Activated CD8-positive, alpha-beta memory T cell treated with anti-CD3 and anti-CD28 coated beads for 36 hours (primary cell): ENCODE results near the gene ZNF511. TPM values are rescaled to one million over a fixed set of nuclear protein-coding genes. Genes with fewer than 3 reads are reported as not detected.
"Not testable (repeated sequence)": the region's sequence is repeated elsewhere in the genome, so short reads cannot be mapped to it uniquely, and the experiment has no call there.

Source experiments
- CTCF ChIA-PET: fragments of 350-600 bp; sonication (Branson Sonifier 250); formaldehyde crosslinking; loops from one replicate; lab custom pipeline; 2021; ENCODE audit warnings: antibody characterized with exemption; lab: Charles Lee
- POLR2A ChIA-PET: fragments of 350-600 bp; sonication (Branson Sonifier 250); formaldehyde crosslinking; loops from one replicate; lab custom pipeline; 2021; ENCODE audit warnings: antibody characterized with exemption; lab: Charles Lee
- total RNA-seq, 2 experiments: library from RNA; stranded (reverse); gene quantifications; one replicate each; pipeline ENCODE4 v1.2.3, GENCODE V29; 2021

The ZNF511 gene
- total RNA-seq, 2 experiments from 2014 or later, result 80.8 to 82.5 TPM

- CTCF ChIA-PET, result interaction anchor here (1.0 to 2.2 kb wide), 6 partner anchors 11 to 163 kb away, joined by 3 to 8 read pairs (median 6); no protein-coding TSS in a partner anchor
- POLR2A ChIA-PET, result interaction anchor here (2.2 kb wide), 1 partner anchor 29 kb away, joined by 7 read pairs; no protein-coding TSS in a partner anchor
Observed at GRCh38 chr10:133306941-133307379, 1.8 kb upstream of the ZNF511 start.

GRCh38 chr10:133307776-133308420 lies 816 bp upstream of the ZNF511 start:
- ChIA-PET CTCF (interaction anchor here (0.8 to 2.2 kb wide), 11 partner anchors 10 to 164 kb away, joined by 3 to 8 read pairs (median 3); no protein-coding TSS in a partner anchor), POLR2A (interaction anchor here (0.6 to 2.2 kb wide), 3 partner anchors 30 to 82 kb away, joined by 3 to 7 read pairs (median 4); no protein-coding TSS in a partner anchor)

- ChIA-PET CTCF (interaction anchor here (1.4 kb wide), 1 partner anchor 20 kb away, joined by 7 read pairs; no protein-coding TSS in a partner anchor), POLR2A (no interaction called here)
Observed at GRCh38 chr10:133309100-133309719, 496 bp downstream of the ZNF511 start.

GRCh38 chr10:133309720-133310398 lies 1.1 kb downstream of the ZNF511 start:
- ChIA-PET CTCF (interaction anchor here (1.4 kb wide), 1 partner anchor 20 kb away, joined by 7 read pairs; no protein-coding TSS in a partner anchor), POLR2A (no interaction called here)

GRCh38 chr10:133310399-133310755 lies 1.7 kb downstream of the ZNF511 start:
- CTCF ChIA-PET, result interaction anchor here (1.4 kb wide), 1 partner anchor 19 kb away, joined by 7 read pairs; no protein-coding TSS in a partner anchor
- POLR2A ChIA-PET, result no interaction called here

- ChIA-PET CTCF (no interaction called here), POLR2A (no interaction called here)
Observed at GRCh38 chr10:133310789-133311188, 2.1 kb downstream of the ZNF511 start.

GRCh38 chr10:133311570-133311969 lies 2.9 kb downstream of the ZNF511 start:
- CTCF ChIA-PET, result no interaction called here
- POLR2A ChIA-PET, result no interaction called here

- ChIA-PET CTCF (interaction anchor here (0.7 kb wide), 1 partner anchor 17 kb away, joined by 3 read pairs; no protein-coding TSS in a partner anchor), POLR2A (no interaction called here)
Observed at GRCh38 chr10:133312016-133312768, 3.5 kb downstream of the ZNF511 start.

- POLR2A ChIA-PET, result no interaction called here
- CTCF ChIA-PET, result interaction anchor here (0.7 kb wide), 1 partner anchor 16 kb away, joined by 3 read pairs; no protein-coding TSS in a partner anchor
Observed at GRCh38 chr10:133312769-133313145, 4.0 kb downstream of the ZNF511 start.

GRCh38 chr10:133313192-133313591 lies 4.5 kb downstream of the ZNF511 start:
- CTCF ChIA-PET, result no interaction called here
- POLR2A ChIA-PET, result no interaction called here

GRCh38 chr10:133314911-133315310 lies 6.2 kb downstream of the ZNF511 start:
- POLR2A ChIA-PET, result no interaction called here
- CTCF ChIA-PET, result interaction anchor here (0.7 to 2.1 kb wide), 4 partner anchors 9 to 30 kb away, joined by 3 to 11 read pairs (median 5); no protein-coding TSS in a partner anchor

- CTCF ChIA-PET, result interaction anchor here (2.1 kb wide), 1 partner anchor 14 kb away, joined by 11 read pairs; no protein-coding TSS in a partner anchor
- POLR2A ChIA-PET, result no interaction called here
Observed at GRCh38 chr10:133315847-133316246, 7.1 kb downstream of the ZNF511 start.

GRCh38 chr10:133316266-133316665 lies 7.6 kb downstream of the ZNF511 start:
- ChIA-PET CTCF (interaction anchor here (2.1 kb wide), 1 partner anchor 13 kb away, joined by 11 read pairs; no protein-coding TSS in a partner anchor), POLR2A (no interaction called here)

- ChIA-PET POLR2A (no interaction called here), CTCF (no interaction called here)
Observed at GRCh38 chr10:133316732-133317131, 8.0 kb downstream of the ZNF511 start.

- POLR2A ChIA-PET, result no interaction called here
- CTCF ChIA-PET, result interaction anchor here (0.6 kb wide), 2 partner anchors 11 to 40 kb away, joined by 3 read pairs; no protein-coding TSS in a partner anchor
Observed at GRCh38 chr10:133318494-133319127, 9.9 kb downstream of the ZNF511 start.

- CTCF ChIA-PET, result interaction anchor here (1.1 to 1.4 kb wide), 2 partner anchors 9 to 178 kb away, joined by 3 to 8 read pairs; no protein-coding TSS in a partner anchor
- POLR2A ChIA-PET, result interaction anchor here (0.7 kb wide), 1 partner anchor 40 kb away, joined by 5 read pairs; no protein-coding TSS in a partner anchor
Observed at GRCh38 chr10:133320852-133321422, 12.2 kb downstream of the ZNF511 start.

GRCh38 chr10:133322064-133322709 lies 13.5 kb downstream of the ZNF511 start:
- POLR2A ChIA-PET, result not testable (repeated sequence)
- CTCF ChIA-PET, result interaction anchor here (1.4 kb wide), 1 partner anchor 7 kb away, joined by 8 read pairs; no protein-coding TSS in a partner anchor
